Measurements from ENCODE around the gene AANAT. TPM values are rescaled to one million over a fixed set of nuclear protein-coding genes. Genes with fewer than 3 reads are reported as not detected.

The AANAT gene
- total RNA-seq, 1 donor = not detected

DNA sequence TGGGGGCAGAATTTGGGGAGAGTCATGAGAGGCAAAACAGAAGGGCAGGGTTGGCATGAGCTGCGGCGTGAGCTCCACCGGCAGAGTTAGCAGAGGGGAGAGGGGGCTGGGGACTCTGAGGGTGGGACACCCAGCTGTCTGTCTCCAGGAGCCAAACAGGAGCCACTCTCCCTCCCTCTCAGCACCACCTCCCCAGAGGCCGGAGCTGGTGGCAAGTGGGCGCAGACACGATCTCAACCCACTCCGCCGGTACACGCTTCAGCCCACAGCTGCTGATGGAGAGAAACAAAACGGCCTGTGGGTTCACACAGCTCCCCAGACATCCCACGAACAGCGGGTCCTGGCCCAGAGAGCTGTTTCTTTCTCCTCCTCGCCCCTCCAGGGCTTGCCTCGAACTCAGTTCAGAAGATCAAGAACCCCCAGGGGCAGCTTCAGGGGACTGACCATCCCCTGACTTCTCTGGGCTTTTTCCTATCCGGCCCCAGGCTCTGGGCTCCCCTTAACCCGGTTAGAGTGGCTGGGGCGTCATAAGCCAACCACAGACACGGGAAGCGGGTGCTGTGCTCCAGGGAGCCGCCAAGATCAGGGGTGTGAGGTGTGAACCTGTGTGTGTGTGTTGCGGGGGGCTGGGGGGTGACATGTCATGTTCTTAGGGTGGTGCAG lies 26.2 kb downstream of the AANAT start:
- TF ChIP-seq, protein P1, sequence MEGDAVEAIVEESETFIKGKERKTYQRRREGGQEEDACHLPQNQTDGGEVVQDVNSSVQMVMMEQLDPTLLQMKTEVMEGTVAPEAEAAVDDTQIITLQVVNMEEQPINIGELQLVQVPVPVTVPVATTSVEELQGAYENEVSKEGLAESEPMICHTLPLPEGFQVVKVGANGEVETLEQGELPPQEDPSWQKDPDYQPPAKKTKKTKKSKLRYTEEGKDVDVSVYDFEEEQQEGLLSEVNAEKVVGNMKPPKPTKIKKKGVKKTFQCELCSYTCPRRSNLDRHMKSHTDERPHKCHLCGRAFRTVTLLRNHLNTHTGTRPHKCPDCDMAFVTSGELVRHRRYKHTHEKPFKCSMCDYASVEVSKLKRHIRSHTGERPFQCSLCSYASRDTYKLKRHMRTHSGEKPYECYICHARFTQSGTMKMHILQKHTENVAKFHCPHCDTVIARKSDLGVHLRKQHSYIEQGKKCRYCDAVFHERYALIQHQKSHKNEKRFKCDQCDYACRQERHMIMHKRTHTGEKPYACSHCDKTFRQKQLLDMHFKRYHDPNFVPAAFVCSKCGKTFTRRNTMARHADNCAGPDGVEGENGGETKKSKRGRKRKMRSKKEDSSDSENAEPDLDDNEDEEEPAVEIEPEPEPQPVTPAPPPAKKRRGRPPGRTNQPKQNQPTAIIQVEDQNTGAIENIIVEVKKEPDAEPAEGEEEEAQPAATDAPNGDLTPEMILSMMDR (IDR thresholded peaks at IDR 0.05; ENCODE audit: insufficient read depth, low read length) = no peak
- no peak for DNase-seq (ENCODE audit: low read depth)
- H3K4me3 ChIP-seq (ENCODE audit: low read depth, low read length) = no peak overlapping the region

DNA sequence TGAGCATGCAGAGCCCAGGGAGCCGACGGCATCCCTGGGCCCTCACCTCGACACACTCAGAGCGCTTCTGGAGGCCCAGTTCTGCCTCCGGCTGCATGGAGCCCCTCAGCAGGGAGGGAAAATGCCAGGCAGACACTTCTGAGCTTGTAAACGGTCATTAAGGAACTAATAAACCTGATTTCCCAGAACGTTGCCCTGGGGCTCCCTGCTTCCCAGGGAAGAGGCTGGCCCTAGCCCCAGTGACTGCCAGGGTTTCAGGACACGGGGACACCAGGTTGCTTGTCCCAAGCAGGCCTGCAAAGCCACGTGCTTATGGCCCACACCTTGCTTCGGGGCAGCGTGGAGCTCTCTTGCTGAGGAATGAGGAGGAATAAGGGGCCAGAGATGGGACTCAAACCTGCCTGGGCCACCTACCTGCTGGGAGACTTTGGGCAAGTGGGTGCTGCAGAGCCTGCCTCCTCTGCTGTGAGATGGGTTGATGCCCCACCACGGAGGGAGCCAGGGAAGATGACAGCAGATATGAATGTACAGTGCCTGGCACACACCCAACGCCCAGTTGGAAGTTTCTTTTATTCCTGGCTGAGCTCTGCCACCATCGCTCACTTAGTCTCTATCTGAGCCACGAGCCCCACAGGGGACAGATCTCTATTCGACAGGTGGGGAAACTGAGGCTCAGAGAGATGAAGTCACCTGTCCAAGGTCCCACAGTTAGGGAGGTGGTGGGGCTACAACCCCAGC lies 28.4 kb downstream of the AANAT start:
- TF ChIP-seq, protein P1 (IDR thresholded peaks at IDR 0.05; ENCODE audit: insufficient read depth, low read length) = no peak
- no peak for DNase-seq (ENCODE audit: low read depth)

DNA sequence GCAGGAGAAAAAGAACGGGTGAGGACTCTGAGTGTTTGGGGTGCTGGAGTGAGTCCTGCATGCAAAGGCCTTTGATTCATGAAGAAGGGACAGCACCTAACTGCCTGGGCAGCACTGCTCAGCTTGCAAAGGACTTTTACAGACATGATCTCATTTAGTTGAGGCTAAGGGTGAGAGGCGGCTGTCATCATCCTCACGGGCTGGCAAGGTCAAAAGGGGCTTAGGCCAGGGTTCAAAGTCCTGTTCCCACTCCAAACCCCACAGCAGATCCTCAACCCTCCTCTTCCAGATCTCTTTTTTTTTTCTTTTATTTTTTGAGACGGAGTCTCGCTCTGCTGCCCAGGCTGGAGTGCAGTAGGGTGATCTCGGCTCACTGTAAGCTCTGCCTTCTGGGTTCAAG lies 29.1 kb downstream of the AANAT start:
- TF ChIP-seq, protein P1 (IDR thresholded peaks at IDR 0.05; ENCODE audit: insufficient read depth, low read length) = no peak
- no peak for DNase-seq (ENCODE audit: low read depth)
- no peak overlapping the region for H3K4me3 ChIP-seq (ENCODE audit: low read depth, low read length)

More for the DNA sequence above, 28.4 kb downstream of the AANAT start:
- H3K4me3 ChIP-seq (ENCODE audit: low read depth, low read length) = no peak overlapping the region

DNA sequence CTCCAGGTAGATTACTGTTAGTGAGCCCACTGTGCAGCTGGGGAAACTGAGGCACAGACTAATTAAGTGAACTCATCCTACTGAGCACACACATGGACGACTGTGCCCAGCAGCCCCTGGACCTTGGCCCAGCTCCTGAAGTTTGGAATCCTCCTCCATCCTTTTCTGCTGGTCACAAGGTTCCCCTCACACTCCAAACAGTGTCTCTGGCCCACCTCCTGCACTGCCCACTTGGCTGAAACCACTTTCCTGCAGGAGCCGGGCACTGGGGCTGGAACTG lies 30.2 kb downstream of the AANAT start:
- TF ChIP-seq, protein P1 (IDR thresholded peaks at IDR 0.05; ENCODE audit: insufficient read depth, low read length) = no peak
- no peak for DNase-seq (ENCODE audit: low read depth)
- H3K4me3 ChIP-seq (ENCODE audit: low read depth, low read length) = no peak overlapping the region

DNA sequence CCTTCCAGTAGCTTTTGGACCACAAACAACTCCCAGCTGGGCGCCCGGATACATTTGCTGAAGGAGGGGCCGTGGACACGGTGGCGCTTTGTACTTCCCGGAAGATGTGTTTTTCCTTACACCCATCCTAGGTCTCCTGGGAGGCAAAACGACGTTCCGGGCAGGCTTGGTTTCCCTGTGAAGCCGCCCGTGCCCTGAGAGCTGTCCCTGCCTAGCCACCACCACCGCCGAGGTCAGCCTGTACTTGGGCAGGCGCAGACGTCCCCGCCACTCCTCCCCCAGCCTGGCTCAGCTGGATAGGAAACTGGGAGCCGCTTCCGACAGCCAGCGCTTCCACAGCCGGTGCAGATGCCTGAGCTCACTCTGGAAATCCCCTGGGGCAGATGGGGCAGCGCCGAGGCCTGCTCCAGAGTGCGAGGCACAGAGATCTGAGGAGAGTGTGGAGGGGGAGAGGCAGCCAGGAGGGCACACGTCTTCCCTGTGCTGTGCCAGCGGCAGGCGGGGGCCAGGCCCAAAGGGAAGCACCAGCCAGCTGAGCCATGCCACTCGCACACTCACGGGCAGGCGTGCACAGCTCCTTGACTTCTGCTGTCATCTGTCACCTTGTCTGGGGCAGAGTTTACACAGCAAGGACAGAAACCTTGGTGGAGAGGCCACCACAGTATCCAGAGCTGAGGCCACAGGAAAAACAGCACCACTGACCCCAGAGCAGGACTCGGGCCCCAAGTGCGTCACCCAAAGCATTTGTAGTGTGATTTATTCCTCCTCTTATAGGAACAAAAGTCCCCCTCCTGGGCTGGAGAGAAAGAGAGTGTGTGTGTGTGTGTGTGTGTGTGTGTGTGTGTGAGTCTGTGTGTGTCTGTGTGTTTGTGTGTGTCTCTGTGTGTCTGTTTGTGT lies 30.8 kb downstream of the AANAT start:
- TF ChIP-seq, protein P1 (IDR thresholded peaks at IDR 0.05; ENCODE audit: insufficient read depth, low read length) = no peak
- peak; percentile 69 for DNase-seq (ENCODE audit: low read depth)
- no peak overlapping the region for H3K4me3 ChIP-seq (ENCODE audit: low read depth, low read length)

DNA sequence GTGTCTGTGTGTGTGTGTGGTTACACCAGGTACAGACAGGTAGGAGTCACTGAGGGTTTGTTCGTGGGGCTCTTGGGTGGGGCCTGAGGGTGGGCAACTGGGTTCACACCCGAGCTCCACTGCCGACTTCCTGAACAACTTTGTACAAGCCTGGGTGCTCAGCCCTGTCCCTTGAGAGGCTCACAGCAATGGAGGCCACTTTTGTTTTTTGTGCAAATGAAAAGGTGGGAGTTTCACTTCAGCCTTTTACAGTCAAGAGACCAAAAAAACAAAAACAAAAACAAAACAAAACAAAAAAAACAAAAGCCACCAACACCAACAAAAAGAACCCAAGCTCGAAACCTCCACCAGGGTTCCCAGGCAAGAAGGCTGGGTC lies 31.5 kb downstream of the AANAT start:
- no peak for DNase-seq (ENCODE audit: low read depth)
- H3K4me3 ChIP-seq (ENCODE audit: low read depth, low read length) = no peak overlapping the region
- TF ChIP-seq, protein P1 (IDR thresholded peaks at IDR 0.05; ENCODE audit: insufficient read depth, low read length) = no peak

All from fibroblast of the aortic adventitia (primary cell).